Thoracic aorta (tissue), 2 donors: ENCODE data around the gene DCDC2. TPM values are rescaled to one million over a fixed set of nuclear protein-coding genes. Genes with fewer than 3 reads are reported as not detected.
"Not testable (repeated sequence)": the region's sequence is repeated elsewhere in the genome, so short reads cannot be mapped to it uniquely, and the experiment has no call there.

Experiments used
- ATAC-seq: fragments of 150-250 bp; one replicate; pipeline ENCODE4 v1.8.0; 2017; ENCODE audit warnings: low read depth; ENCODE audit not compliant: insufficient number of reproducible peaks, low FRiP score
- DNase-seq: peaks from one replicate; pipeline ENCODE4 v3.0.0-alpha.2; 2020; ENCODE audit warnings: low spot score
- H3K27ac ChIP-seq, 2 donors: fragments of 200-600 bp; sonication (generic); 1 replicate in 1 of 2; 2 replicates in 1 of 2; pipeline ENCODE4 v1.5.1; 2016; ENCODE audit warnings: mild to moderate bottlenecking in 2 of 2, moderate library complexity in 2 of 2
- H3K27me3 ChIP-seq: fragments of 200-600 bp; sonication (generic); replicated peaks from 2 replicates; pipeline ENCODE4 v1.6.0; 2016; ENCODE audit warnings: mild to moderate bottlenecking; ENCODE audit not compliant: insufficient read depth
- H3K36me3 ChIP-seq: fragments of 200-600 bp; sonication (generic); one replicate; pipeline ENCODE4 v1.5.1; 2016
- H3K4me1 ChIP-seq, 2 donors: fragments of 200-600 bp; sonication (generic); 1 replicate in 1 of 2; 2 replicates in 1 of 2; pipeline versions ENCODE4 v1.5.1 to v1.6.0; 2016; ENCODE audit warnings: low read depth in 2 of 2, mild to moderate bottlenecking in 1 of 2; ENCODE audit not compliant: control insufficient read depth in 1 of 2
- H3K4me3 ChIP-seq: fragments of 200-600 bp; sonication (generic); 2 replicates; pipeline ENCODE4 v1.5.1; 2016; ENCODE audit warnings: mild to moderate bottlenecking
- H3K9me3 ChIP-seq: fragments of 200-600 bp; sonication (generic); 2 replicates; pipeline ENCODE4 v1.5.1; 2016
- total RNA-seq, 2 donors: library from RNA; depleted of rRNA; stranded (reverse); fragments of >200 nt; gene quantifications; one replicate each; pipeline versions ENCODE4 v1.1.0 to v1.2.3, GENCODE V29; 2016
- TF ChIP-seq, protein P1 (sequence below): fragments of 200-600 bp; sonication (generic); IDR thresholded peaks from one replicate; pipeline ENCODE4 v1.5.1; 2019; ENCODE audit warnings: antibody characterized with exemption

The DCDC2 gene
- total RNA-seq, 2 donors from 2014 or later, result not detected

DNA sequence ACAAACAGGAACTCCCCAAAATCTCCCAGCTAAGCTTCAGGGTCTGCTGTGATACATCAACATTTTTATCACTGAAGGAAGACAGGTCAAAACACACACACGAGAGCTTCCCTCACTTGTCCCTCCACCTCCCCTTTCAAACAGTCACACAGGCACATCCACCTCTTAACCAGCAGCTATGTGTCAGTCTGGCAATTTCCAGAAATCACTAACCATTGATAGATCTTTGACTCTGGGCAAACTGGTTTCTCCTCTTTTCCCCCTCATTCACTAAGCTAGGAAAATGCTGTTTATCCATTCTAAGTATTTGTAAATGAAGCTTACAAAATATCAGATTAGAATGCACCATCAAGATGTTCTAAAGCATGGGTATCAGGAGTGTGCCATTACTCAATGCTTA, 87.8 kb downstream of the DCDC2 start:
- TF ChIP-seq, protein P1, sequence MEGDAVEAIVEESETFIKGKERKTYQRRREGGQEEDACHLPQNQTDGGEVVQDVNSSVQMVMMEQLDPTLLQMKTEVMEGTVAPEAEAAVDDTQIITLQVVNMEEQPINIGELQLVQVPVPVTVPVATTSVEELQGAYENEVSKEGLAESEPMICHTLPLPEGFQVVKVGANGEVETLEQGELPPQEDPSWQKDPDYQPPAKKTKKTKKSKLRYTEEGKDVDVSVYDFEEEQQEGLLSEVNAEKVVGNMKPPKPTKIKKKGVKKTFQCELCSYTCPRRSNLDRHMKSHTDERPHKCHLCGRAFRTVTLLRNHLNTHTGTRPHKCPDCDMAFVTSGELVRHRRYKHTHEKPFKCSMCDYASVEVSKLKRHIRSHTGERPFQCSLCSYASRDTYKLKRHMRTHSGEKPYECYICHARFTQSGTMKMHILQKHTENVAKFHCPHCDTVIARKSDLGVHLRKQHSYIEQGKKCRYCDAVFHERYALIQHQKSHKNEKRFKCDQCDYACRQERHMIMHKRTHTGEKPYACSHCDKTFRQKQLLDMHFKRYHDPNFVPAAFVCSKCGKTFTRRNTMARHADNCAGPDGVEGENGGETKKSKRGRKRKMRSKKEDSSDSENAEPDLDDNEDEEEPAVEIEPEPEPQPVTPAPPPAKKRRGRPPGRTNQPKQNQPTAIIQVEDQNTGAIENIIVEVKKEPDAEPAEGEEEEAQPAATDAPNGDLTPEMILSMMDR, result no peak
- H3K4me1 ChIP-seq, result no peaks in the 10 kb centered on the region
- no peaks in the 10 kb centered on the region for H3K9me3 ChIP-seq
- H3K27ac ChIP-seq, result no peak overlapping the region
- no peak overlapping the region for H3K4me3 ChIP-seq
- H3K27me3 ChIP-seq, result no peaks in the 10 kb centered on the region
- H3K36me3 ChIP-seq, result no peaks in the 10 kb centered on the region
- ATAC-seq, result no peak
- DNase-seq, result no peak

DNA sequence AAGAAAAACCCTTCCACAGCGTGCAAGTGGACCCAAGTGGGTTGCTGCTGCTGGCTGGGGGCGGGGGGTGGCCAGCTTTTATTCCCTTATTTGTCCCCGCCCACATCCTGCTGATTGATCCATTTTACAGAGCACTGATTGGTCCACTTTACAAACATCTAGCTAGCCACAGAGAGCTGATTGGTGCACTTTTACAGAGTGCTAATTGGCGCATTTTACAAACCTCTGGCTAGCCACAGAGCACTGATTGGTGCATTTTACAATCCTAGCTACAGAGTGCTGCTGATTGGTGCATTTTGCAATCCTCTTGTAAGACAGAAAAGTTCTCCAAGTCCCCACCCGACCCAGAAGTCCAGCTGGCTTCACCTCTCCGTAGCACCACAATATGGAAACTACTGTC, 99.6 kb downstream of the DCDC2 start:
- H3K4me1 ChIP-seq, H3K27ac ChIP-seq, H3K36me3 ChIP-seq, H3K27me3 ChIP-seq, H3K9me3 ChIP-seq, DNase-seq, ATAC-seq, H3K4me3 ChIP-seq: not testable (repeated sequence)

DNA sequence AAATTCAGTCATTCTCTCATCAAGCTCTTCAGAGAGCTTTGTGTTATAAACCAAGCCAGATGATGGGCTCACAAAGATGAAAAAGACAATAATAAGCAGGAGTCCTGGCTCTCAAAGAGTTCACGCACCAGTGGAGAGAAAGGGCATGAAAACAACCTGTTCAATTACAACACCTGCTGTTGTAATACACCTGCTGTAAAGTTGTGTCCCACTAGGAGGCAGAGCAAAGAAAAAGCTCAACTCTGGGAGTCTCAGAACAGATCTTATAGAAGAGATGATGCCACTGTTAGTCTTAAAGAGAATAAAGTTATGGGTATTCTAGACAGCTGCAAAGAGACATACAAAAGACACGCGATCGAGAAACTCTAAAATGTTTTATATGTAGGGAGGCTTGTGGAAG, 100.6 kb downstream of the DCDC2 start:
- H3K36me3 ChIP-seq, result no peaks in the 10 kb centered on the region
- no peak for DNase-seq
- no peaks in the 10 kb centered on the region for H3K9me3 ChIP-seq
- H3K27ac ChIP-seq, result no peak overlapping the region
- H3K27me3 ChIP-seq, result no peaks in the 10 kb centered on the region
- ATAC-seq, result no peak
- no peak overlapping the region for H3K4me3 ChIP-seq
- TF ChIP-seq, protein P1, result no peak
- no peaks in the 10 kb centered on the region for H3K4me1 ChIP-seq

DNA sequence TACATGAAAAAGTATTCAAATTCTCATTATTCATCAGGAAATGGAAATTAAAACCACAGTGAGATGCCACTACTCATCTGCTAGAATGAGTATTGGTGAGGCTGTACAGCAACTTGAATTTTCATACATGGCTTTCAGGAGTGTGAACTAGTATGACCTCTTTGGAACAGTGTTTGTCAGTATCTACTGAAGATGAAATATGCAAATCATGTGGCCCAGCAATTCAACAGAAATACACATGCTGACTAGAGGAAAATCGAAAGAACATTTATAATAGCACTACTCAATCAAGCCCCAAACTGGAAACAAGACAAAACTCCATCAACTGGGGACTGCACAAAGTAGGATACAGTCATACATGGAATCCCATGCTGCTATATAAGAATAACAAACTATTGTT, 102.2 kb downstream of the DCDC2 start:
- no peaks in the 10 kb centered on the region for H3K9me3 ChIP-seq
- TF ChIP-seq, protein P1, result no peak
- H3K36me3 ChIP-seq, result no peaks in the 10 kb centered on the region
- H3K27me3 ChIP-seq, result no peaks in the 10 kb centered on the region
- no peak for DNase-seq
- ATAC-seq, result no peak
- no peak overlapping the region for H3K27ac ChIP-seq
- H3K4me3 ChIP-seq, result no peak overlapping the region
- H3K4me1 ChIP-seq, result no peaks in the 10 kb centered on the region

DNA sequence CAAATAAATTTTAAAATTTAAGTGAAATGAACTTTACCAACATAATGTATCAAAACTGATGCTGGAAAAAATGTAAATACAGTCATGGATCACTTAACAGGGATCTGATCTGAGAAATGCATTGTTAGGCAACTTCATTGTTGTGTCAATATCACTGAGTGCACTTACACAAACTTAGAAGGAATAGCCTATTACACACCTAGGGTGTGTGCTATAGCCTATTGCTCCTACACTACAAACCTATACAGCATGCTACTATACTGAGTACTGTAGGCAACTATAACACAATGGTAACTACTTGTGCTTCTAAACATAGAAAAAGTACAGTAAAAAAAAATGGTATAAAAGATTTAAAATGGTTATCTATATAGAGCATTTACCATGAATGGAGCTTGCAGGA, 104.5 kb downstream of the DCDC2 start:
- H3K4me3 ChIP-seq, result no peak overlapping the region
- no peak overlapping the region for H3K27ac ChIP-seq
- no peaks in the 10 kb centered on the region for H3K9me3 ChIP-seq
- H3K27me3 ChIP-seq, result no peaks in the 10 kb centered on the region
- no peaks in the 10 kb centered on the region for H3K4me1 ChIP-seq
- no peaks in the 10 kb centered on the region for H3K36me3 ChIP-seq
- ATAC-seq (no peak), DNase-seq (no peak)
- TF ChIP-seq, protein P1, result no peak

DNA sequence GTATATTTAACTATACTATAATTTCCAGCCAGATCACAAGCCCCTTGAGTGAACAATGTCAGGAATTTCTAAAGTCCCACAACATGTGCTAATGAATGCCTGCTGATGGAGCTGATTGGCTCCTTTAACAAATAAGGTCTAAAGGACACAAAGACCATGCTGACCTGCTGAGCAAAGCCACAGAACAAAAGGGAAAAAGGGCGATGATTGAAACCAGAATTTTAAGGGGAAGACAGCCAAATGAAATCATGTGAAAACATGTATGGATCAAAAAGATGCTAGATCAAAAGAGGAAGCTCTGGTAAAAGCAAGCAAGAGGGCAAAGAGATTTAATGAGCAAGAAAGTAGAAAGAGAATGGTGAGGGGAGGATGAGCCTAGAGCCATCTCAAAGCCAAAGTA, 105.6 kb downstream of the DCDC2 start:
- Histone ChIP-seq H3K9me3 (no peaks in the 10 kb centered on the region), H3K4me3 (no peak overlapping the region), H3K4me1 (no peaks in the 10 kb centered on the region), H3K36me3 (no peaks in the 10 kb centered on the region), H3K27ac (no peak overlapping the region), H3K27me3 (no peaks in the 10 kb centered on the region)
- TF ChIP-seq, protein P1, result no peak
- DNase-seq (no peak), ATAC-seq (no peak)
